ENCODE results near the gene RACK1. TPM values are rescaled to one million over a fixed set of nuclear protein-coding genes. Genes with fewer than 3 reads are reported as not detected.
"Not testable (repeated sequence)": the region's sequence is repeated elsewhere in the genome, so short reads cannot be mapped to it uniquely, and the experiment has no call there.

RACK1 gene
- 557 TPM for total RNA-seq
- long read RNA-seq, transcript RACK1-227 (8 exons, 1,403 nt), result major isoform, 450 of 479 reads
- long read RNA-seq, partial matches to known transcripts, result 15 of 479 reads
- long read RNA-seq, other reads (novel, unspliced or antisense), result 9 of 479 reads

DNA sequence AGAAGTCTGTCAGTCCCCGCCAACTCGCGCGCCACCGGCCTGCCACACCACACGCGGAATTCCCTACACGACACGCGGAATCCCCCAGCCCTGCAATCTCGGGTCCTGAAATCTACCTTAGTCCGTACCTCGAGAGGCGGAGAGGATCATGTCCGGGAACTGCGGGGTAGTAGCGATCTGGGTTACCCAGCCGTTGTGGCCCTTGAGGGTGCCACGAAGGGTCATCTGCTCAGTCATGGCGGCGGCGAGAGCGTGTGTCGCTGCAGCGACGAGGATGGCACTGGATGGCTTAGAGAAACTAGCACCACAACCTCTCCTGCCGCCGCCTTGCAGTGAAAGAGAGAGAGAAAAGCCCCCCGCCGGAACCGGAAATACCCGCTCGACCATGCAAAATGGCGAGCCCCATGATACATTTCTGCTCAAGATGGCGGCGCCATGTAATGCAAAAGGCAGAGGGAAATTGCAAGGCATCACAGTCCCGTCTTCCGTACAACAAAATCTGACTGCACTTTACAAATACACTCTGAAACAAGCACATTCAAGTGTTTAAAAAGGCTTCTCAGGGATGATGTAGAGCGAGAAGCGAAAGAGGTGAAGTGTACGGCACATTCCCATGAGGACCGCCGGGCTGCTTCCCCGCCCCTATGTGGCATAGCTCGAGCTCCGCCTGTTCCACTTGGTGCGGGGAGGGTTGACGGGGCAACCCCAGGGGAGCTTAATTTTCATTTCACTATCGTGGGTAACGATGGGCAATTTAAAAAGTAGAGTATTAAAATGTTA, at the start of gene RACK1:
Gene RACK1, minus strand, starts transcription at position 343 of the 780 bp plus-strand sequence. Its CDS starts 106 bp downstream, at position 237.
- peak; percentile 92 for DNase-seq (ENCODE audit: low spot score)
- intact Hi-C loops (cut with DNase I), result loop anchor here (1.0 to 10.0 kb wide), 3 partner anchors 20 to 429 kb away; partner anchors contain the start of gene TRIM41

DNA sequence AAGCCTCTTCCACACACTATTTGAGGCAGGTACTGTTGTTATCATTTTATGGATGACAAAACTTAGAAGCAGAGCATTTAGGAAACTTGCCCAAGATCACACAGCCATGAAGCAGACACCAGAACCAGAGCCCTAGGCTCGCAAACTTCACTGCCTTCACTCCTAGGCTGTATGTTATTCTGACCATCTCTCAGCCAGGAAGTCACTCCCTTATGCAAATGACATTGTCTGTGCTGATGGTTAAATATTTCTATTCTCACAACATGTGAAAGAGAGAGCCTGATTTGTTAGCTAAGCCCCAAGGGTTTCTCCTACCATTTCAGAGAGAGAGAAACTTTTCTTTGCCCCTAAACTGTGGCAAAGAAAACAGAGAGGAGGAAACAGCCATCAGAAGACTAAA, 43.6 kb upstream of the RACK1 start:
- intact Hi-C loops (cut with DNase I); DNase-seq (ENCODE audit: low spot score): not testable (repeated sequence)

DNA sequence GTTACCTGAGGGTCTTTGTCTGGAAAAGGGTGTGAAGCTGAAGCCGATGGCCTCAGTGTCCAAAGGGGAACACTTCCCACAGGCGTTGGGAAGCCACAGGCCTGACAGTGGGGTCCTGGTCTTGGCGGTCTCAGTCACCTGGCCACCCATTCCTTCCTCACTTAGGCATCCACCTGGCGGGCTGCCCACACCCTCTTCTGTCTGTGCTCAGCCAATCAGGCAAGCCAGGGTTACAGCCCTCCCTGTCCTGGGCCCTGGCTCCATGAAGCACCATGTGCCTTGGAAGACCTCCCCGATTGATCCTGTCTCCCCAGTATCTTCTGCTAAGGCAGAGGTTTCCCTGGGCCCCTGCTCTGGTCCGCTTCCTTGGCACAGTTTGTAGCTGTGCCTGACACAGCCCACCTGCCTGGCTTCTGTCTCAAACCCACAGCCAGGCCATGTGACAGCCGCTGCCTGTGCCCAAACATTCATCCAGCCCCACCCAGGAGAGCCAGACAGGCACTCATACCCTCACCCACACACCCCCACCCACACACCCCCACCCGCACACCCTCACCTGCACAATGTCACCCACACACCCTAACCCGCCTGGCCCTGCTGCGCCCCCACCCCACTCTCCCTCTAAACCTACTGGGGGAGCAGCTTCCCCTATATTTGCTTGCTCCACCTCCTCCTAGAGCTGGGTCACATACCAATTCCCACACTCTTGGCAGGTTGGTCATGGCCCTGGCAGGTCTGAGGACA, 42.4 kb upstream of the RACK1 start:
- intact Hi-C loops (cut with DNase I); DNase-seq (ENCODE audit: low spot score): not testable (repeated sequence)

DNA sequence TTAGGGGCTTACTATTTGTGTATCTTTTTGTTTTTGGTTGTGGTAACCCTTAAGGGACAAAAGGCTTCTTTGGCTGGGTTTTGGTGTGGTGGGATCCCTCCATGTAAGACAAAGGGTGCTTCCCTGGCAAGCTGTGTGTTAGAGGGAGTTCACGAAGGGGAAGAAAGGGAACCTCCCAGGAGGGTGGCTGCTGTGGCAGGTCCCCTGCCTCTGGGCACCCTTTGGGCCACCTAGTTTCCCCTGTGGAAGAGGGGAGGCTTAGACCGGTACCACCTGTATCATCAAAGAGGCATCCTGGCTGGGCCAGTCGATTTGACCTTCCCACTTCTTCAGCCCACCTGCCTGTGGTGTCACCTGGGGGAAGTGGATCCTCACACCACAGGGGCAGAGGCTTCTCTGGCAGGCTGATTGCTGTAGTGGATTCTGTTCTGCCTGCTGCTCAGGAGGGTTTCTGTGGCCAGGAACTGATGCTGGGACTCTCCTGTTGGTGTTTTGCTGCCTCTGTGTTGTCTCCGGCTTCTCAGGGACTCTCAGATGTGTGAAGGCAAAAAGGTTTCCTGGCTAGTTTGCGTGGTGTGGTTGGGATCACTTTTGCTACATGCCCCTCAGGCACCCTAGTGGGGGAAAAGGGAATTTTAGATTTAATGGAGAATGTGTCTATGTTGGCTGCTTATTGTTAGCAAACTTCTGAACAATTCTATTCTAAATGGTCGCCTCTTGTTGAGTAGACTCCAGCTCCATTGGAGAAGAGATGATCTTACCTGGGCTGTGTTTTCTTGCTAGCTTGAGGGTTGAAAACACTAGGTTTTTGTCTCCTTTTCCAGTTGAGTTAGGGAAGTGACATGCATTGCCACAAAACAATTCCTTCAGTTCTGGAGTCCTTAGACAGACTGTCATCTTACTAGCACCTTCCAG, 40.4 kb upstream of the RACK1 start:
- intact Hi-C loops (cut with DNase I), result not testable (repeated sequence)

DNA sequence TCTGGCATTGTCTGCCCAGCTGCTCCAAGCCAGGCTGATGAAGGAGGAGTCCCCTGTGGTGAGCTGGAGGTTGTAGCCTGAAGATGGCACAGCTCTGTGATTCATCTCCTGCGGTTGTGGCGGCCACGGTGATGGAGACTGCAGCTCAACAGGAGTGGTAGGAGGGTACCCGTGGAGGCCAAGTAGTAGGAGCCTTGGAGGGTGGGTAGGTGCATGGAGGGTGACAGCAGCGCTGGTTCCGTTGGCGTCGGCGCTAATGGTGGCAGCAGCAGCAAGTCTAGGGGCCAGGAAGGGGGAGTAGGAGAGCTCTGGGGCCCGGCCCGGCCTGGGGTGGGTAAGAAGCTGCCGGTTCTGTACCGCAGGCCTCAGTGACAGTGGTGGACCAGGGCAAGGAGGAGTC, 39.6 kb upstream of the RACK1 start:
- DNase-seq (ENCODE audit: low spot score), result no peak

More for the DNA sequence above, 40.4 kb upstream of the RACK1 start:
- DNase-seq (ENCODE audit: low spot score), result not testable (repeated sequence)

DNA sequence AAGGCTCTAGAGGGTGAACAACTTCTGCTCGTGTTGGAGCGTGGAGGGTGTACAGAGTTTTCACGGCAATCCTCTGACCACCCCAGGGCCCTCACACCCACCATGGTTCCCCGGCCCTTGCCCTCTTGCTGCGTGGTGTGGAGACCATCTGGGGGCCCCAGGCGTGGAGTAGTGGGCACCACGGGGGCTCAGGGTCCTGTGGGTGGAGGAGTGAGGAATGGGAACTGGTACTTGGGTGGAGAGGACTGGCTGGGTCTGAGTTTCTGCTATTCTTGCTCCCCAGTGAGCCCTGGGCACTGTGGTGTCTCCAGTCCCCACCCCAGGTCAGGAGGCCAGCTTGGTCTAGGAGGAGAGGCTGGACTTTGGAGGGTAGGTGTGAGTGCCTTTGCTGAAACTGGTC, 39.2 kb upstream of the RACK1 start:
- intact Hi-C loops (cut with DNase I), result no loop called here
- no peak for DNase-seq (ENCODE audit: low spot score)

More for the DNA sequence above, 39.6 kb upstream of the RACK1 start:
- intact Hi-C loops (cut with DNase I), result no loop called here

DNA sequence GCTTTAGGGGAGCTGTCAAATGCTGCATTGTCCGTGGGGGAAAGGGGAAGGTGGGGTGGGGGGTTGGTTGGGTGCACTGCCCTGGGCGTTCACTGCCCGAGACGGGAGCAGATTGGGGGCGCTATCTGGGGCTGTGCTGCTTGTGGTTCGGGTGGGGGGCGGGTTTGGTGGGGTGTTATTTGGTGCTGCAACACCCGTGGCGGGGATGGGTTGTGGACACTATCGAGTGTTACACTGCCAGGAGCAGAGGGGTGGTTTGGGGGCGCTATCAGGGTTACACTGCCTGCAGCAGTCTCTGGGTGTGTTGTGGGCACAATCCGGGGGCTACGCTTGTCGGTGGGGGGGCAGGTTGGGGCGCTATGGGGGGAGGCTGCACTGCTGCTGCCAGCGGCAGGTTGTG, 38.7 kb upstream of the RACK1 start:
- DNase-seq (ENCODE audit: low spot score); intact Hi-C loops (cut with DNase I): not testable (repeated sequence)

DNA sequence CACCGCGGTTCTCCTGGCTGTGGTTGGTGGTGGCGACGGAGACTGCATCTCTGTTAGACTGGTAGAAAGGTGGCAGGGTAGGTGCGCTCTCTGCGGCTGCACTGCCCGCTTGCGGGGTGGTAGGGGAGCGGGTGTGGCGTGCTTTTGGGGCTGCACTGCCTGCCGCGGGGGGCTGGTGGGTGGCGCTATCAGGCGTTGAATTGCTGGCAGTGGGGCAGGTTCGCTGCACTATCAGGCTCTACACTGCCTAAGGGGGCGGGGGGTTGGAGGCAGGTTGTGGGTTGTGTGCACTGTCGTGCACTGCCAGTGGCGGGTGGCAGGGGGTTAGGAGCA, 38.2 kb upstream of the RACK1 start:
- intact Hi-C loops (cut with DNase I), result no loop called here
- no peak for DNase-seq (ENCODE audit: low spot score)

DNA sequence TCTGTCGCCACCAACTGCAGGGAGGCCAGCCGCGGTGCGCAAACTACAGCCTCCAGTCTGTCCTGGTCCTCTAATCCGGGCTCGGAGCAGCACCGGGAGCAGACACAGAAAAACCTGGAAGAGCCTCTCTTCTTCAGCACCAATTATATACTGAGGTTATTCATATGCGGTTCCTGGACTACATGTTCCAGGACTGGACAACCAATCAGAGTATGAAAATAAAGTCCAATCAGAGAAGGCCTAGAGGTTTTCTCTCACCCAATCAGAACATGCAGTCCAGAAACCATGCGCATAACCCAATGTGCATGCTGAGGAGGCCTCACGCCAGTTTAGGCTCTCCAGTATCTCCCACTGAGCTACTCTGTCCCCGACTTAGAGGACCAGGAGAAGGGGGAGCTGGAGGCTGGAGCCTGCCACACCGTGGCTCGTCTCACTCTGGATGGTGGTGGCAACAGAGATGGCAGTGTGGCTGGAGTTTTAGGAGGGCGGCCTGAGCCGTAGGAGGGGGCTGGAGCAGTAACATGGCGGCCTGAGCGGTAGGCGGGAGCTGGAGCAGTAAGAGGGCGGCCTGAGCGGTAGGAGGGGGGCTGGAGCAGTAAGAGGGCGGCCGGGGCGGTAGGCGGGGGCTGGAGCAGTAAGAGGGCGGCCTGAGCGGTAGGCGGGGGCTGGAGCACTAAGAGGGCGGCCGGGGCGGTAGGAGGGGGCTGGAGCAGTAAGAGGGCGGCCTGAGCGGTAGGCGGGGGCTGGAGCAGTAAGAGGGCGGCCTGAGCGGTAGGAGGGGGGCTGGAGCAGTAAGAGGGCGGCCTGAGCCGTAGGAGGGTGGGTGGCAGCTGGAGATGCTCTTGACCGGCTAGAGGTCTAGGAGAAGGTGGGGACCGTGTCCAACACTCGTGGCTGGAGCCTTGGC, 37.6 kb upstream of the RACK1 start:
- DNase-seq (ENCODE audit: low spot score), result no peak
- intact Hi-C loops (cut with DNase I), result no loop called here

DNA sequence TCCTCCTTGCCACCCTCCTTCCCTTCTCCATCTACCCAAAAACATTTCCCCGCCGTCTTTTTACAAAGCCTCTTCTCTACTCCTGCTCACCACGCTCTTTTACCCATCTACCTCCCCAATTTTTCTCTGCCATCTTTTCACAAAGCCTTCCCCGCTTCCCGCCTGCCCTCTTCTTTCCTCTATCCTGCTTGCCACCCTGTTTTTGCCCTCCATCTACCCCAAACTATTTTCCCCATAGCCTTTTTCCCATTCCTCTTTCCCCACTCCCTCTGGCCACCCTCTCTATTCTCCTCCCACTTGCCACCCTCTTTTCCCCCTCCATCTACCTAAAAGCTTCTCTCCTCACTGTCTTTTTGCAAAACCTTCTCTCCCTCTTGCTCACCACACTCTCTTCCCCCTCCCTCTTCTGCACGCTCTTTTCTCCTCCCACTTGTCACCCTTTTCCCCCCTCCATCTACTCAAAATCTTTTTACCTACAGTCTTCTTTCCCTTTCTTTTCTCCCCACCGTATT, 36.6 kb upstream of the RACK1 start:
- intact Hi-C loops (cut with DNase I), result no loop called here
- no peak for DNase-seq (ENCODE audit: low spot score)

DNA sequence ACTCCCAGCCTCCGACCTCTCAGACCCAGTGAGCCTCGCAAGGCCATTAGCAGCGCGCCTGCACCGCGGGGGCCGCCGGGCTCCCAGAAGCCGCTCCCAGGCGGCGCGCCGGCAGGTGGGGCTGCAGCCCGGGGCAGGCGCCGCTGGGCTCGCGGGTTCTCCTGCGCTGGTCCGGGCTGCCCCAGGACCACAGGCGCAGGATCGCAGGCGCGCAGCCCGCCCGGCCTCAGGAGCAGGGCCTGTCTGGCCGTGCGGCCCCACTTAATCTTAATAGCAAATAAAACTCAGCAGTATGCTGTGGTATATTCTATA, 29.7 kb upstream of the RACK1 start:
- DNase-seq (ENCODE audit: low spot score); intact Hi-C loops (cut with DNase I): not testable (repeated sequence)

DNA sequence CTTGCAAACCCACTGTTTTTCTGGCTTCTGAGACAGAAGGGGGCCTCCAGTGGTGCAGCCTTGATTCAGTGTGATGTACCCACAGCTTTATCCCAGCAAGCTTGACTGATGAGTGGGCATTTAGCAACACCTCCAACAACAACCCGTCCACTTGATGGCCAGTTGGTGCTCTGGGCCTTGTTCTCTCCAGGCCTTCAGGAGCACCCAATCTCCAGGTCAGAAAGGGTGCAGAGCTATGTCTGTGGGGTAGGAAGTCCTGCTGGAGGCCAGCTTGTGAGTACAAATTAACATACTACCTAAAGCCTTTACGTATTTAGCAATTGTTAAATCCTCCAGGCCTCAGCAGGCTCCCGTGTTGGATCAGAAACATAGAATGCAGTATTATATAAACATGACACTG, 27.4 kb upstream of the RACK1 start:
- intact Hi-C loops (cut with DNase I), result no loop called here
- DNase-seq (ENCODE audit: low spot score), result no peak

DNA sequence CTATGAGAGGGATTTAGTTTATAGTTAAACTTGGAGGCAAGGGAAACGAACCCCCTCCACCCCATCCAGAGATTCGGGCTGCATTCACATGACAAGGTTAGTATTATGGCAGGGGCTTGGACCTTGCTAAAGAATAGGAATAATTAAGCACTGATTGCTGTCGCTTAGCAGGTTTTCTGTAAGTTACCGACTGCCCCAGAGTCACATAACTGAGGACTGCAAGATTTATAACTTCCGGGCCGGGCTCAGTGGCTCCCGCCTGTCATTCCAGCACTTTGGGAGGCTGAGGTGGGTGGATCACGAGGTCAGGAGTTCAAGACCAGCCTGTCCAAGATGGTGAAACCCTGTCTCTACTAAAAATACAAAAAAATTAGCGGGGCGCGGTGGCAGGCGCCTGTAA, 24.2 kb upstream of the RACK1 start:
- not testable (repeated sequence) for DNase-seq (ENCODE audit: low spot score)

DNA sequence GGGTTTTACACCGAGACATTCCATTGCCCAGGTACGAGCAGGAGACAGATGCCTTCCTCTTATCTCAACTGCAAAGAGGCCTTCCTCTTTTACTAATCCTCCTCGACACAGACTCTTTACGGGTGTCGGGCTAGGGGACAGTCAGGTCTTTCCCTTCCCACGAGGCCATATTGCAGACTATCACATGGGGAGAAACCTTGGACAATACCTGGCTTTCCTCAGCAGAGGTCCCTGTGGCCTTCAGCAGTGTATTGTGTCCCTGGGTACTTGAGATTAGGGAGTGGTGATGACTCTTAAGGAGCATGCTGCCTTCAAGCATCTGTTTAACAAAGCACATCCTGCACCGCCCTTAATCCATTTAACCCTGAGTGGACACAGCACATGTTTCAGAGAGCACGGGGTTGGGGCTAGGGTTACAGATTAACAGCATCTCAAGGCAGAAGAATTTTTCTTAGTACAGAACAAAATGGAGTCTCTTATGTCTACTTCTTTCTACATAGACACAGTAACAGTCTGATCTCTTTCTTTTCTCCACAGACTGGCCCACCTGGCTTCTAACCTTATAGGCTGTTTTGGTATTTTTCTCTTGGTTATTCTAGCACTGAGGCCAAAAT, 23.7 kb upstream of the RACK1 start:
- intact Hi-C loops (cut with DNase I); DNase-seq (ENCODE audit: low spot score): not testable (repeated sequence)

More for the DNA sequence above, 24.2 kb upstream of the RACK1 start:
- intact Hi-C loops (cut with DNase I), result not testable (repeated sequence)

DNA sequence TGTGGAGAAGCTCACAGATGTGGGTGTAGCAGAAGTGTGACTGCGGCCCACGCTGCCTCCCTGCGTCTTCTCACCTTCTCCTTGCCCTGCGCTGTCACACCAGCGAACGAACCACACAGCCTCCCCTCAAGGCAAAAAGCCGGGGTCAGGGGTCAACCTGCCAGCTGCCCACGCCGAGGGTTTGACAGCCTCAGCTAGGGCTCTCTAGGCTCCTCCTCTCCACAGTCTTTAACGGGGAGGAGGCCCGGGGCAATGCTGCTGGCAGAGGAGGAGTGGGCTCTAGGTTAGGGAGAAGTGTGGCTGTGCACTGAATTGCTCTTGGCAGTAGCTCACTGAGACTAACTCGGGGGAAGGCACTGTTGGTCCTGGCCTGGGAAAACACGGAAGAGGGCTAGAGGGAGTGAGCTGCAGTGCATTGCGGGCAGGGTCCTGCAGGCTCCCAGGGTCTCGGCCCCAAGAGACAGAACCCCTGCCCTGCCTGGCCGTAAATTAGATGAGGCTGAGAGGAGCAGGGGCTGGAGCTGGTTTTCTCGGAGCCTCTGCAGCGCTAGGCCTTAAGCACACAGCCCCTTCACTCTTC, 21.5 kb upstream of the RACK1 start:
- no peak for DNase-seq (ENCODE audit: low spot score)

DNA sequence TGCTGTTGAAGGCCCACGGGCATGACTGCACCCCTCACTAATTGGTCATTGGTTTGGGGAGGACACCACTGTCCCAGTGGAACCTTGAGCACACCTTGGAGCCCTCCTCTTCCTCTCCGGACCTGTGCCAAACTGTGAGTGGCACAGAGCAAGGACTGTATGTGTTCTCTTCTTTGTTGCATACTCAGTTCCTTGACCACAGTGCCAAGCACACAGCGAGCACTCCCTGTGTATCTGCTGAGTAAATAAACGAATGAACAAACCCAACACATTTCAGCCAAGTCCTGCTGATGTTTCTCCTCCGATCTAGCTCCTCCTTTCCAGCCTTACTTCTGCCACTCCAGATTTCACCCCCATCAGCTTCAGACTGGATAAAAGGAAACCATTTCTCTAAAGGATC, 19.9 kb upstream of the RACK1 start:
- DNase-seq (ENCODE audit: low spot score), result no peak
- intact Hi-C loops (cut with DNase I), result no loop called here

More for the DNA sequence above, 21.5 kb upstream of the RACK1 start:
- intact Hi-C loops (cut with DNase I), result no loop called here

DNA sequence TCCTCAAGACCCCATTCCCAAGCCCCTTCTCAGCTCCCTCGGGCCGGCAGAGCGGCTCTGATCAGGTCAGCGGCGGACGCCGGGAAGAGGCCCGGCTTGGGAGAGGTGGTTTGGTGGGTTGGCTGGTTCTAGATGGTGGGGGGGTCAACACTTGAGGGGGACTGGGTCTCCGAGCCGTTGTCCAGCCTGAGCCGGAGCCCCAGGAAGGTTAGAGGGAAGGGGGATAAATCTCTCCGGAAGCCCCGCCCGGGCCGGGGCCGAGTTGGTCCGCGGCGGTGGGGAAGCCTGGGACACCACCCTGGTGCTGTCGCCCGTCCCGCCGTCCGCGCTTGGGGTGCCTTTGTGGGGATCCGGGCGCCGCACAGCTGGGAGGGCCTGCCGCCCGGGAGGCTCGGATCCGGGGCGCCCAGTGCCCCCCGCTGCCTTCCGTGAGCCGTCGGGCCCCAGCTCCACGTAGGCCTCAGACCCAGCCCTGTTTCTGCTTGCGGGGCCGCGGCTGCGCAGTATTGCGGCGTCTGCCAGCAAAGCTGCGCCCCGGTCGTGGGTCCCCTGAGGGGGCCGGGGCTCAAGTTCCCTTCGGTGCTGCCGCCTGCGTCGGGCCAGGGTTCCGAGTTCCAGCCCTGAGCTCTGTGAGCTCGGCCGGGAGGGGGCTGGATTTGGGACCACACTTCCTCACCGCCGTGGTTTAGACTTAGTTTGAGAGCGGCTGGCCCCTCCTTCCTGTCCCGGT, 17.8 kb upstream of the RACK1 start:
- intact Hi-C loops (cut with DNase I), result loop anchor here (1.0 to 2.0 kb wide), 3 partner anchors 15 to 71 kb away; partner anchors contain the start of gene TRIM41
- peak; percentile 88 for DNase-seq (ENCODE audit: low spot score)

Measured in cardiac septum (tissue), 1 donor.